ENCODE data around the gene CHD6. TPM values are rescaled to one million over a fixed set of nuclear protein-coding genes. Genes with fewer than 3 reads are reported as not detected.

CHD6 gene
- total RNA-seq, 1 experiment from 2014 or later = 46.7 TPM

DNA sequence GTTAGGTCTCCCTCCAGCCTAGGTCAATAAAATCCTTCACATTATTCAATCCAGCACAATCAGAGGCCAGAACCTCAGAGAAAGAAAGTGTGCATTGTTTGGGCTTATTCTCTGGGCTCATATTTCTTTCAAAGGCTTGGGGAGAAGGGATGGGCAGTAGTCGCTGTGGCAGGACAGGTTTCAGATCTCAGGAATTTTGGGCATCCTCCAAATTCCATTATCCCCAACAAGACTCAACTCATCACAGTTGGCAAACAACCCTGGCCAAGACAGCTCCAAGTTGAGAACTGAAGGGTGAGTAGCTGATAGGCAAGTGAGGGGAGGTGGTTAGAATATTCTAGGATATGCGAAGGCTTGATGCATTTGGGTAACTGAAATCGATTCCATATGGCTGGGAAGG, 27.2 kb upstream of the CHD6 start:
- CTCF ChIA-PET = no interaction called here
- POLR2A ChIA-PET (ENCODE audit: low non-redundant PET) = no interaction called here

DNA sequence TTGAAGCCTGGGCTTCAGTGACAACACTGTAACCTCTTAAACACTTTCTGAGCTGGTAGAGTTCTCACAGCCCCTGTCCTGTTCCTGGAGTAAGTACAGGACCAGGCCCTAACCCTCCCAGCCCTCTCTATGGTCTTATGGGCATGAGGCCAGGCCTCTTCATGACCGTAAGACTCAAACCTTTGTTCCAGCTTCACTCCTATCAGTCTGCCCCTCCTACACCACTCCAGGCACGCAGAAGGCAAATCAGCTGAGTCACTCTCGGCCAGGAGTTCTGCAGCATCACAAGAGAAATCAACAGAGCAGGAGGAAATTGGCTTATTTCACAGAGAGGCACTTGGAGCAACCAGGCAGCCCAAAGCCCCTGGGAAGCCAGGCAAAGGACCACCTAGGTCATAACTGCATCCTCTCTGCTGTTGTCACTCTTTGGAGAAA, 25.3 kb upstream of the CHD6 start:
- Histone ChIP-seq H3K4me3 (ENCODE audit: low read depth, low read length, poor library complexity, severe bottlenecking) (no peak overlapping the region), H3K27me3 (replicated peaks; ENCODE audit: insufficient read depth, low read depth, low read length, poor library complexity) (no peaks in the 10 kb centered on the region), H3K4me1 (ENCODE audit: insufficient read depth, low read length, poor library complexity, severe bottlenecking) (peaks cover 25% of the 10 kb centered on the region), H3K36me3 (ENCODE audit: insufficient read depth, low read length, poor library complexity, severe bottlenecking) (no peaks in the 10 kb centered on the region), H3K27ac (ENCODE audit: low read depth, low read length, poor library complexity, severe bottlenecking) (peak overlapping the region; percentile 30), H3K9me3 (ENCODE audit: low read depth, low read length, poor library complexity, severe bottlenecking) (no peaks in the 10 kb centered on the region)
- TF ChIP-seq, protein P1, sequence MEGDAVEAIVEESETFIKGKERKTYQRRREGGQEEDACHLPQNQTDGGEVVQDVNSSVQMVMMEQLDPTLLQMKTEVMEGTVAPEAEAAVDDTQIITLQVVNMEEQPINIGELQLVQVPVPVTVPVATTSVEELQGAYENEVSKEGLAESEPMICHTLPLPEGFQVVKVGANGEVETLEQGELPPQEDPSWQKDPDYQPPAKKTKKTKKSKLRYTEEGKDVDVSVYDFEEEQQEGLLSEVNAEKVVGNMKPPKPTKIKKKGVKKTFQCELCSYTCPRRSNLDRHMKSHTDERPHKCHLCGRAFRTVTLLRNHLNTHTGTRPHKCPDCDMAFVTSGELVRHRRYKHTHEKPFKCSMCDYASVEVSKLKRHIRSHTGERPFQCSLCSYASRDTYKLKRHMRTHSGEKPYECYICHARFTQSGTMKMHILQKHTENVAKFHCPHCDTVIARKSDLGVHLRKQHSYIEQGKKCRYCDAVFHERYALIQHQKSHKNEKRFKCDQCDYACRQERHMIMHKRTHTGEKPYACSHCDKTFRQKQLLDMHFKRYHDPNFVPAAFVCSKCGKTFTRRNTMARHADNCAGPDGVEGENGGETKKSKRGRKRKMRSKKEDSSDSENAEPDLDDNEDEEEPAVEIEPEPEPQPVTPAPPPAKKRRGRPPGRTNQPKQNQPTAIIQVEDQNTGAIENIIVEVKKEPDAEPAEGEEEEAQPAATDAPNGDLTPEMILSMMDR (conservative IDR thresholded peaks at IDR 0.05; ENCODE audit: low read depth, low read length) = no peak
- no peak for TF ChIP-seq EZH2 (IDR thresholded peaks at IDR 0.05; ENCODE audit: borderline replicate concordance, low read depth, low read length, poor library complexity, severe bottlenecking)
- intact Hi-C loops (cut with micrococcal nuclease; ENCODE audit: unreplicated experiment) = no loop called here
- POLR2A ChIA-PET (ENCODE audit: low non-redundant PET) = no interaction called here
- CTCF ChIA-PET = no interaction called here
- BruUV-seq (replicated peaks) = no TSS peak
- peak; percentile 70 for DNase-seq (ENCODE audit: low spot score)

More for the DNA sequence above, 27.2 kb upstream of the CHD6 start:
- Histone ChIP-seq H3K4me1 (ENCODE audit: insufficient read depth, low read length, poor library complexity, severe bottlenecking) (peaks cover 9% of the 10 kb centered on the region), H3K9me3 (ENCODE audit: low read depth, low read length, poor library complexity, severe bottlenecking) (no peaks in the 10 kb centered on the region), H3K27me3 (replicated peaks; ENCODE audit: insufficient read depth, low read depth, low read length, poor library complexity) (no peaks in the 10 kb centered on the region), H3K36me3 (ENCODE audit: insufficient read depth, low read length, poor library complexity, severe bottlenecking) (no peaks in the 10 kb centered on the region), H3K27ac (ENCODE audit: low read depth, low read length, poor library complexity, severe bottlenecking) (no peak overlapping the region), H3K4me3 (ENCODE audit: low read depth, low read length, poor library complexity, severe bottlenecking) (no peak overlapping the region)
- intact Hi-C loops (cut with micrococcal nuclease; ENCODE audit: unreplicated experiment) = no loop called here
- DNase-seq (ENCODE audit: low spot score) = no peak
- TF ChIP-seq EZH2 (IDR thresholded peaks at IDR 0.05; ENCODE audit: borderline replicate concordance, low read depth, low read length, poor library complexity, severe bottlenecking) = no peak
- TF ChIP-seq, protein P1 (conservative IDR thresholded peaks at IDR 0.05; ENCODE audit: low read depth, low read length) = no peak
- no TSS peak for BruUV-seq (replicated peaks)

DNA sequence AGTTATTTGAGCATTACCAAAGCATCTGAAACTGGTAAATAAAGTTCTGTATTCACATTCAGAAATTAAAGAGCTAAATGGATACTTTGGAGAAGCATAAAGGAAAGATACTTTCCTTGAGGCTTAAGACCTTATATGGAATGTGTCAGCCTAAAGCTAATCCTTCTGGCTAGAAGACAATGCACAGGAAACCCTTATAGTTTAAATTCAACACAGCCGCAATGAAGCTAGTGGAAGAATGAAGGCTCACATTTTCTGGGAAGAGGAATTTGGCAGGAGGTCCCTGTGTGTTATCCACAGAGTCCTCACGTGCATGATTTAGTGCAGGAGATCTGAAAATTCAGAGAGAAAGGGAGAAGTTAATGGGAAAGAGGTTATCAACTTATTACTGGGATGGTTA, 21.5 kb upstream of the CHD6 start:
- Histone ChIP-seq H3K4me1 (ENCODE audit: insufficient read depth, low read length, poor library complexity, severe bottlenecking) (peaks cover 25% of the 10 kb centered on the region), H3K9me3 (ENCODE audit: low read depth, low read length, poor library complexity, severe bottlenecking) (no peaks in the 10 kb centered on the region), H3K27me3 (replicated peaks; ENCODE audit: insufficient read depth, low read depth, low read length, poor library complexity) (no peaks in the 10 kb centered on the region), H3K36me3 (ENCODE audit: insufficient read depth, low read length, poor library complexity, severe bottlenecking) (no peaks in the 10 kb centered on the region), H3K27ac (ENCODE audit: low read depth, low read length, poor library complexity, severe bottlenecking) (peak overlapping the region; percentile 67), H3K4me3 (ENCODE audit: low read depth, low read length, poor library complexity, severe bottlenecking) (no peak overlapping the region)
- intact Hi-C loops (cut with micrococcal nuclease; ENCODE audit: unreplicated experiment) = no loop called here
- DNase-seq (ENCODE audit: low spot score) = peak; percentile 81
- POLR2A ChIA-PET (ENCODE audit: low non-redundant PET) = interaction anchor here (0.5 kb wide), 1 partner anchor 427 kb away, joined by 4 read pairs; no protein-coding TSS in a partner anchor
- TF ChIP-seq, protein P1 (conservative IDR thresholded peaks at IDR 0.05; ENCODE audit: low read depth, low read length) = no peak
- TF ChIP-seq EZH2 (IDR thresholded peaks at IDR 0.05; ENCODE audit: borderline replicate concordance, low read depth, low read length, poor library complexity, severe bottlenecking) = no peak
- CTCF ChIA-PET = no interaction called here
- BruUV-seq (replicated peaks) = no TSS peak

All from A673 (cell line).